ENCODE data around the gene CCDC159.

- no peak for TF ChIP-seq ZBTB21 (CRISPR knock-in tag; IDR thresholded peaks at IDR 0.05; ENCODE audit: borderline replicate concordance)
- no peak for TF ChIP-seq EMX1 (CRISPR knock-in tag; IDR thresholded peaks at IDR 0.05)
- no peak for TF ChIP-seq CTCF (IDR thresholded peaks at IDR 0.05)
- TF ChIP-seq SP1 (CRISPR knock-in tag; conservative IDR thresholded peaks at IDR 0.05) = no peak
- no peak for TF ChIP-seq IRF2 (CRISPR knock-in tag; IDR thresholded peaks at IDR 0.05; ENCODE audit: borderline replicate concordance, low read depth)
- no peak for TF ChIP-seq SOX15 (CRISPR knock-in tag; IDR thresholded peaks at IDR 0.05)
- no peak for TF ChIP-seq JUN (CRISPR knock-in tag; IDR thresholded peaks at IDR 0.05)
- TF ChIP-seq, protein P1, sequence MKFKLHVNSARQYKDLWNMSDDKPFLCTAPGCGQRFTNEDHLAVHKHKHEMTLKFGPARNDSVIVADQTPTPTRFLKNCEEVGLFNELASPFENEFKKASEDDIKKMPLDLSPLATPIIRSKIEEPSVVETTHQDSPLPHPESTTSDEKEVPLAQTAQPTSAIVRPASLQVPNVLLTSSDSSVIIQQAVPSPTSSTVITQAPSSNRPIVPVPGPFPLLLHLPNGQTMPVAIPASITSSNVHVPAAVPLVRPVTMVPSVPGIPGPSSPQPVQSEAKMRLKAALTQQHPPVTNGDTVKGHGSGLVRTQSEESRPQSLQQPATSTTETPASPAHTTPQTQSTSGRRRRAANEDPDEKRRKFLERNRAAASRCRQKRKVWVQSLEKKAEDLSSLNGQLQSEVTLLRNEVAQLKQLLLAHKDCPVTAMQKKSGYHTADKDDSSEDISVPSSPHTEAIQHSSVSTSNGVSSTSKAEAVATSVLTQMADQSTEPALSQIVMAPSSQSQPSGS (CRISPR knock-in tag; IDR thresholded peaks at IDR 0.05; ENCODE audit: borderline replicate concordance, low read depth) = no peak
- no peak for TF ChIP-seq CREB1 (CRISPR knock-in tag; IDR thresholded peaks at IDR 0.05)
- TF ChIP-seq, protein P2, sequence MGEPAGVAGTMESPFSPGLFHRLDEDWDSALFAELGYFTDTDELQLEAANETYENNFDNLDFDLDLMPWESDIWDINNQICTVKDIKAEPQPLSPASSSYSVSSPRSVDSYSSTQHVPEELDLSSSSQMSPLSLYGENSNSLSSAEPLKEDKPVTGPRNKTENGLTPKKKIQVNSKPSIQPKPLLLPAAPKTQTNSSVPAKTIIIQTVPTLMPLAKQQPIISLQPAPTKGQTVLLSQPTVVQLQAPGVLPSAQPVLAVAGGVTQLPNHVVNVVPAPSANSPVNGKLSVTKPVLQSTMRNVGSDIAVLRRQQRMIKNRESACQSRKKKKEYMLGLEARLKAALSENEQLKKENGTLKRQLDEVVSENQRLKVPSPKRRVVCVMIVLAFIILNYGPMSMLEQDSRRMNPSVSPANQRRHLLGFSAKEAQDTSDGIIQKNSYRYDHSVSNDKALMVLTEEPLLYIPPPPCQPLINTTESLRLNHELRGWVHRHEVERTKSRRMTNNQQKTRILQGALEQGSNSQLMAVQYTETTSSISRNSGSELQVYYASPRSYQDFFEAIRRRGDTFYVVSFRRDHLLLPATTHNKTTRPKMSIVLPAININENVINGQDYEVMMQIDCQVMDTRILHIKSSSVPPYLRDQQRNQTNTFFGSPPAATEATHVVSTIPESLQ (CRISPR knock-in tag; IDR thresholded peaks at IDR 0.05) = no peak
Observed at GRCh38 chr19:11390933-11391680, 44.8 kb downstream of the CCDC159 start.
